ENCODE data around the gene TMEM271.
"Not testable (repeated sequence)": the region's sequence is repeated elsewhere in the genome, so short reads cannot be mapped to it uniquely, and the experiment has no call there.

The TMEM271 gene

DNA sequence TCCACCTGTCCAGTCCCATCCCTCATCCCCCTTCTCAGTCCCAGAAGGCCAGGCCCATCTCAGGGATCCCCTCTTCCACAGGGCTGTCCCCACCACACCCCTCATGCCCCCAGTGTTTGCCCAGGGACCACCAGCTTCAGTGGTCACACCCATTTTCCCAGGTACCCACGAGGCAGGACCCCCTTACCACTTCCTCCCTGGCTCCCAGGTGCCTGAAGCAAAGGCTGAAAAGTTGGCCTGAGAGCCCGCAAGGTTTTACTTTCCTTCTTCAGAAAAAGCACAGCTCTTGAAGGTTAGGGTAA is 7.8 kb downstream of the TMEM271 start:
- no peaks in the 10 kb centered on the region for H3K4me1 ChIP-seq (ENCODE audit: insufficient read depth, low read length)
- peaks cover 3% of the 10 kb centered on the region; the same call in 1 of the 2 replicates for H3K9me3 ChIP-seq (ENCODE audit: control insufficient read depth, insufficient read depth, low read length)
- no peaks in the 10 kb centered on the region for H3K36me3 ChIP-seq (ENCODE audit: insufficient read depth, low read length)
- H3K9ac ChIP-seq (ENCODE audit: low read depth, low read length), result no peak overlapping the region

DNA sequence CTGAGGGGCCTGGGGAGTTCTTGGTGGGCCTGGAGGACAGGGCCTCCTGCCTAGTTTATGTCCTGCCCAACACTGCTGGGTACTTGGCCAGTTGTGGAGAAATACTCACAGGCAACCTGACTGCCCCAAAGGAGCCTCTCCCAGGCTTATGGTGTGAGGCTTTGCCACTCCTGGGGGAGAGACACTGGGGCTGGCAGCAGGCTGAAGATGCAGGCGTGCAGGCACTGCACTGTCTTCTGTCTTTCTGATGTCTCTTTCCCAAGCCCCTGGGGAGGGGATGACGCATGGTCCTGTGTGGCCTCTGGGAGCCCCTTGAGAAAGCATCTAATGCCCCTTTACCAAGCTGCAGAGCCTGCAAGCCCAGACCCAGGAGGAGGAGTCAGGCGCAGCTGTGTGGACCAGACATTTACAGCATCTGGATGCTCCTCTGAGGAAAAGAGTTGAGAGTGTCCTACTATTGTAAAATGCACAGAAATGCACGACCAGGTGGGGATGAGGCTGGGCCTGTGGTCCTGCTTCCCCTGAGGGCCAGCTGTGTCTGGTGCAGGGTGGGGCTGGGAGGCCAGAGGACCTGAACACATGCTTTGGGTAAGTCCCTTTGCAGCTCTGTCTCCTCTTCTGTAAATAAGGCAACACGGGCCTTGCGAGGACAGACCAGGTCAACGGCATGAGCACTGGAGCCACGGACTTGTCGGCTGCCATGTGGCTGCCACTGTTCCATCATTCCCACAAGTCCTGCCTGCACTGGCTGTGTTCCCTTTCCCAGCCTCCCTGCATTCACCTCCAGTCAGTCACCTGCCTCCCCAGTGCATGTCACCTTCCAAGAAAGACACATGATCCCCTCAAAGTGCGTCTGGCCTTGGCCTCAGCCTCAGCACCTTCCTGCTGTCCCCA is 8.4 kb downstream of the TMEM271 start:
- Histone ChIP-seq H3K4me1 (ENCODE audit: insufficient read depth, low read length) (no peaks in the 10 kb centered on the region), H3K9ac (ENCODE audit: low read depth, low read length) (no peak overlapping the region), H3K36me3 (ENCODE audit: insufficient read depth, low read length) (no peaks in the 10 kb centered on the region), H3K9me3 (ENCODE audit: control insufficient read depth, insufficient read depth, low read length) (peaks cover 3% of the 10 kb centered on the region; the same call in 1 of the 2 replicates)

DNA sequence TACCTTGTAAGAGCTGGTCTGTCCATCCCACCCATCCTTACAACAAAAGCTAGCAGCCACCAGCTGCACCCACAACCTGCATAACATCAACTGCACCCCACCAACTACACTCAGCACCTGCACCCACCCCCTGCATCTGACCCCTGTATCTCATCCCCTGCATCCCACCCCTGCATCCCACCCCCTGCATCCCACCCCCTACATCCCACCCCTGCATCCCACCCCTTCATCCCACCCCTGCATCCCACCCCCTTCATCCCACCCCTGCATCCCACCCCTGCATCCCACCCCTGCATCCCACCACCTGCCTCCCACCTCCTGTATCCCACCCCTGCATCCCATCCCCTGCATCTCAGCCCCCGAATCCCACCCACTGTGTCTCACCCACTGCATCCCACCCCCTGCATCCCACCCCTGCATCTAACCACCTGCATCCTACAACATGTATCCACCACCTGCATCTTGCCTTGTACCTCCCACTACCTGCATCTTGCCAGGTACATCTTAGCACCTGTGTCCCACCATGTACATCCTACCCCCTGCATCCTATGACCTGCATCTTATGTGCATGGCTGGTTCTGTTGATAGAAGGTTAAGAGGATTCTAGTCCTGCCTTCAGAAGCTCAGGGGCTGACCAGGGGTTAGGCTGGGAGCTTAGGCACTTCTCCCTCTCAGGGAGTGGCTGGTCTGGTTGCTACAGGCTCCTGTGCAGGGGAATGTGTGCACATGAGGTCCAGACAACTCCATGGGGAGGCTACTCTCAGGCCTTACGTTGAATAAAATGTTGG is 9.4 kb downstream of the TMEM271 start:
- H3K36me3 ChIP-seq (ENCODE audit: insufficient read depth, low read length), result no peaks in the 10 kb centered on the region
- H3K4me1 ChIP-seq (ENCODE audit: insufficient read depth, low read length), result no peaks in the 10 kb centered on the region
- no peak overlapping the region for H3K9ac ChIP-seq (ENCODE audit: low read depth, low read length)
- H3K9me3 ChIP-seq (ENCODE audit: control insufficient read depth, insufficient read depth, low read length), result peaks cover 3% of the 10 kb centered on the region; the same call in 1 of the 2 replicates

DNA sequence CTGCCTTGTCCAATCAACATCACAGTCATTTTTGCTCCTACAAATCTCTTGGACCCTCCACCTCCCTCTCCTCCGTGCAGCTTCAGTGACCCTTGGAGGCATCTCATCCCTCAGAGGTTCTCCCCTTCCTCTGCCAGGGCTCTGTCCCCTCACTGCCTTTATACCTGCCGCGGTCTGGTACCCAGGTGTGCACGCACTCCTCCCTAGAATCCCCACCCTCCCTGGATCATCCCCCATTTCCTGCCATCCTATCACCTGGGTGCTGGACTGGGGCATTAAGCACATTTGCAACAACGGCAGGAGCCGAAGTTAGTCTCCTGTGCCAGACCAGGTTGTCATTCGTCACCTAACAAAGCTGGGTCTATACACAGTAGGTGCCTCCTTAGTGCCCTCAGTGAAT is 10.1 kb downstream of the TMEM271 start:
- no peak overlapping the region for H3K9ac ChIP-seq (ENCODE audit: low read depth, low read length)
- no peaks in the 10 kb centered on the region for H3K36me3 ChIP-seq (ENCODE audit: insufficient read depth, low read length)
- peaks cover 3% of the 10 kb centered on the region; the same call in 1 of the 2 replicates for H3K9me3 ChIP-seq (ENCODE audit: control insufficient read depth, insufficient read depth, low read length)
- no peaks in the 10 kb centered on the region for H3K4me1 ChIP-seq (ENCODE audit: insufficient read depth, low read length)

DNA sequence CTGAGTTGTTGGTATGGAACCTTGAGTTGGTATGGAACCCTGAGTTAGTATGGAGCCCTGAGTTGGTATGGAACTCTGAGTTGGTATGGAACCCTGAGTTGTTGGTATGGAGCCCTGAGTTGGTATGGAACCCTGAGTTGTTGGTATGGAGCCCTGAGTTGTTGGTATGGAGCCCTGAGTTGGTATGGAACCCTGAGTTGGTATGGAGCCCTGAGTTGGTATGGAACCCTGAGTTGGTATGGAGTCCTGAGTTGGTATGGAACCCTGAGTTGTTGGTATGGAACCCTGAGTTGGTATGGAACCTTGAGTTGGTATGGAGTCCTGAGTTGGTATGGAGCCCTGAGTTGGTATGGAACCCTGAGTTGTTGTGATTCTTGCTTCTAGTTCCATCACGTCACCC is 10.5 kb downstream of the TMEM271 start:
- not testable (repeated sequence) for H3K36me3 ChIP-seq (ENCODE audit: insufficient read depth, low read length); H3K9me3 ChIP-seq (ENCODE audit: control insufficient read depth, insufficient read depth, low read length); H3K4me1 ChIP-seq (ENCODE audit: insufficient read depth, low read length); H3K9ac ChIP-seq (ENCODE audit: low read depth, low read length)

DNA sequence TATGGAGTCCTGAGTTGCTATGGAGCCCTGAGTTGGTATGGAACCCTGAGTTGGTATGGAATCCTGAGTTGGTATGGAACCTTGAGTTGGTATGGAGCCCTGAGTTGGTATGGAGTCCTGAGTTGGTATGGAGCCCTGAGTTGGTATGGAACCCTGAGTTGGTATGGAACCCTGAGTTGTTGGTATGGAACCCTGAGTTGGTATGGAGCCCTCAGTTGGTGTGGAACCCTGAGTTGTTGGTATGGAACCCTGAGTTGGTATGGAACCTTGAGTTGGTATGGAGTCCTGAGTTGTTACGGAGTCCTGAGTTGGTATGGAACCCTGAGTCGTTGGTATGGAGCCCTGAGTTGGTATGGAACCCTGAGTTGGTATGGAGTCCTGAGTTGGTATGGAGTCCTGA is 13.6 kb downstream of the TMEM271 start:
- H3K9ac ChIP-seq (ENCODE audit: low read depth, low read length); H3K9me3 ChIP-seq (ENCODE audit: control insufficient read depth, insufficient read depth, low read length); H3K4me1 ChIP-seq (ENCODE audit: insufficient read depth, low read length); H3K36me3 ChIP-seq (ENCODE audit: insufficient read depth, low read length): not testable (repeated sequence)

DNA sequence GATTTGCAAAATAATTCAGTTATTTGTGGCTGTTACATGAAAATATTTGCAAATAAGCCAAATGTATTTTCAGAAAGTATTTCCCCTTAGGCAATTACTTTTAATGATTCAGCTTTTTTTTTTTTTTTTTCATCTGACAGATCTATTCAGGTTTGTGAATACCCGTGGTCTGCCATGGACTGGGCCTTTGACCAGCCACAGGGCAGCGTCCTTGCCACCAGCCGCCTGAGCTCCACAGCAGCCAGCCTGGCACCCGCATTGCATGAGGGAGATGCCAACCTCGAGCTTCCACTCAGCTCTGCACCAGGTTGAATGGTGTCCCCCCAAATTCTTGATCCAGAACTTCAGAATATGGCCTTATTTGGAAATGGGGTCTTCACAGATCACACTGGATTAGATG is 14.7 kb downstream of the TMEM271 start:
- Histone ChIP-seq H3K4me1 (ENCODE audit: insufficient read depth, low read length) (no peaks in the 10 kb centered on the region), H3K9me3 (ENCODE audit: control insufficient read depth, insufficient read depth, low read length) (peaks cover 3% of the 10 kb centered on the region; the same call in 1 of the 2 replicates), H3K36me3 (ENCODE audit: insufficient read depth, low read length) (no peaks in the 10 kb centered on the region), H3K9ac (ENCODE audit: low read depth, low read length) (no peak overlapping the region)

DNA sequence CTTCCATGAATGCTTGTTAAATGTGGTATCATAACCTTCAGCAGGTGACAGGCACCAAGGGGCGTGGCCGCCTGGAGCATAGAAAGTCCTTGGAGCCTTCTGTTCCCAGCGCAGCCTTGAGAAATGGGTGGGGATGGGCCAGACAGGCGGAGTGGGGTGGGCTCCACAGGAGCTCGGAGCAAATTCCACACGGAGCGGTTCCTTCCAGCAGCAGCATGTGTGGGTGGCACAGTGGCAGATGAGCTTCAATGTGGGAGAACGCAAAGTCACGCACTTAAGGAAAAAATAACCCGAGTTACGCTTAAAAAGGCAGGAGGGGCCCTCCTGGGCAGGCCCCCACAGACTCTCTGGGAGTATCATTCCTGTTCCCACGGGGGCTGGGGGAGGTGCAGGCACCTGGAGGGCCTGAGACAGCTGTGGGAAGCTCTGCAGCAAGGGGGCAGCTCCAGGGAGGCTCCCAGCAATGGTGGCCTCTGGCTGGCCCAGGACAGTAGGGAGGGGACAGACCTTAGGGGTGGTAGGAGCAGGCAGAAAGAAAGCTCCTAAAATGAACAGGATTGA is 15.3 kb downstream of the TMEM271 start:
- H3K4me1 ChIP-seq (ENCODE audit: insufficient read depth, low read length), result no peaks in the 10 kb centered on the region
- H3K9ac ChIP-seq (ENCODE audit: low read depth, low read length), result no peak overlapping the region
- no peaks in the 10 kb centered on the region for H3K9me3 ChIP-seq (ENCODE audit: control insufficient read depth, insufficient read depth, low read length)
- no peaks in the 10 kb centered on the region for H3K36me3 ChIP-seq (ENCODE audit: insufficient read depth, low read length)

DNA sequence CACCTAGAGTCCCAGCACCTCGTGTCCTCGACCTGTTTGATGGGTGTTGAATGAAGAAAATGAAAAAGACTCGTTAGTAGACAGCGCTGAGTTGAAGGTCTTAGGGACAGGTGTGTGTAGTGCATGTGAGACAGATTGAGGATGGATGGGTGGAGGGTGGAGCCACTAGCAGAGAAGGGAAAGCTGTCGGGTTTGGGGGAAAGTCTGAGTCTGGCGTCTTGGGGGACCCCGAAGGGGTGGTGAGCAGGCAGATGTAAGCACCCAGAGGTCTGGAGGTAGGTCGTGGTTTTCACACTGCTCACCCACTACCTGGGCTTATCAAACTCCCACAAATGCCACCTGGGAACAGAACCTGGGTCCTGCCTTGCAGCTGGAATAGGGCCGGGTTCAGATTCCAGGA is 16.0 kb downstream of the TMEM271 start:
- Histone ChIP-seq H3K4me1 (ENCODE audit: insufficient read depth, low read length) (no peaks in the 10 kb centered on the region), H3K36me3 (ENCODE audit: insufficient read depth, low read length) (no peaks in the 10 kb centered on the region), H3K9ac (ENCODE audit: low read depth, low read length) (no peak overlapping the region), H3K9me3 (ENCODE audit: control insufficient read depth, insufficient read depth, low read length) (no peaks in the 10 kb centered on the region)

DNA sequence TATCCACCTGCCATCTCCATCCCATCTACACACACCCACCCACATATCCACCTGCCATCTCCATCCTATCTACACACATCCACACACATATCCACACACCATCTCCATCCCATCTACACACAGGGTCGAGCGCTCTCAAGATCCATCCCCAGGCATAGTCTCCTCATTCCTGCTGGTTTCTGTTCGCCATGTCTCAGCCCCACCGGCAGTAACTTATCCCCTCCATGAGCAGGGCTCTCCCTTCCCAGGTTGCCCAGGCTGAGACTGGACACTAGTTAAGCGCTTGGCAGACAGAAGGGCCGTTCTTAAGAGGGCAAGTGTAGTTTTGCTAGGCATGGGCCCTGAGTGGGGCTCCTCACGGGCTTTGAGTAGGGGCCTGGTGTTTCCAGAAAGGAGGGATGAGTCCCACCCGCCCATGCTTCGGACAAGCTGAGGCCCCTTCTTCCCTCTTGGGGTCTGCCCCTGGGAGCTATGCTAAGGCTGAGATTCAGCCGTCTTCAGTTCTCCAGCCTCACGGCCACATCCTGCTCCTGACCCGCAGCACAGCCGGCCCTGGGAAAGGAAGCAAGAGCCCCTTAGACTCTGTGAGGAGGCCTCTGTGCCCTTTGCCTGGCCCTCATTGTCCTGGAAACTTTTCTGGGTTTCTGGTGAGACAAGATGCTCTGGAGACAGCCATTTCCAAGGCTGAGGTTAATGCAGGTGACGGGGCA is 20.4 kb downstream of the TMEM271 start:
- H3K9me3 ChIP-seq (ENCODE audit: control insufficient read depth, insufficient read depth, low read length), result no peaks in the 10 kb centered on the region
- H3K4me1 ChIP-seq (ENCODE audit: insufficient read depth, low read length), result no peaks in the 10 kb centered on the region
- H3K9ac ChIP-seq (ENCODE audit: low read depth, low read length), result no peak overlapping the region
- no peaks in the 10 kb centered on the region for H3K36me3 ChIP-seq (ENCODE audit: insufficient read depth, low read length)

DNA sequence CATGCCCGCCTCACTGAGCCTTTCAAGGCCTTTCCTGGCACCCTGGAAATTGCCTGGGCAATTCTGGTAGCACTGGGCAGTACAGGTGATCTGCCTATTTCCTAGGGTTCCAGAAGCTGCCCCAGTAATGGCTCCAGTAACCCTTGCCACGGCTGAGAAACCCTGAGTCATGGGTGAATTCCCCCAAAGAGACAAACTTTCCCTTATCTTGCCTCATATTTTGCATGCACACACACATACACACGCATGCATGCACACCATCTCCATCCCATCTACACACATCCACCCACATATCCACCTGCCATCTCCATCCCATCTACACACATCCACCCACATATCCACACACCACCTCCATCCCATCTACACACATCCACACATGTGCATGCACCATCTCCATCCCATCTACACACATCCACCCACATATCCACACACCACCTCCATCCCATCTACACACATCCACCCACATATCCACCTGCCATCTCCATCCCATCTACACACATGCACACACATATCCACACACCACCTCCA is 21.2 kb downstream of the TMEM271 start:
- H3K36me3 ChIP-seq (ENCODE audit: insufficient read depth, low read length); H3K4me1 ChIP-seq (ENCODE audit: insufficient read depth, low read length); H3K9me3 ChIP-seq (ENCODE audit: control insufficient read depth, insufficient read depth, low read length); H3K9ac ChIP-seq (ENCODE audit: low read depth, low read length): not testable (repeated sequence)

DNA sequence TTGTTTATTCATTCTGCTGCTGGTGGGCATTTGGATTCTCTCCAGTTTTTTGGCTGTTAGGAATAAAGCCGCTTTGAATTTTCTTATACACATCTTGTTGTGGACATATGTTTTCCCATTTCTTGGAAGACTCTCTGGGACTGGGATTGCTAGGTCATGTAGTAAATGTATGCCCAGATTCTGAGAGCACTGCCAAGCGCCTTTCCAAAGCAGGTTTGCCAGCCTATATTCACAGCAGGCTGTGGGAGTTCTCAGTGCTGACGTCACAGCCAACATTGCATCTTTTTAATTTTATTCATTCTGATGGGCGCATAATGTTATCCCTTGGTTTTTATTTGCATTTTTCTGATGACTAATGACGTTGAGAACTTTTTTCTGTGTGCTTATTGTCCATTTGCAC is 24.1 kb downstream of the TMEM271 start:
- Histone ChIP-seq H3K4me1 (ENCODE audit: insufficient read depth, low read length) (0 out of 2 replicates have a peak, but pooled peaks cover 5% of the 10 kb centered on the region), H3K9ac (ENCODE audit: low read depth, low read length) (no peak overlapping the region), H3K36me3 (ENCODE audit: insufficient read depth, low read length) (no peaks in the 10 kb centered on the region), H3K9me3 (ENCODE audit: control insufficient read depth, insufficient read depth, low read length) (no peaks in the 10 kb centered on the region)

DNA sequence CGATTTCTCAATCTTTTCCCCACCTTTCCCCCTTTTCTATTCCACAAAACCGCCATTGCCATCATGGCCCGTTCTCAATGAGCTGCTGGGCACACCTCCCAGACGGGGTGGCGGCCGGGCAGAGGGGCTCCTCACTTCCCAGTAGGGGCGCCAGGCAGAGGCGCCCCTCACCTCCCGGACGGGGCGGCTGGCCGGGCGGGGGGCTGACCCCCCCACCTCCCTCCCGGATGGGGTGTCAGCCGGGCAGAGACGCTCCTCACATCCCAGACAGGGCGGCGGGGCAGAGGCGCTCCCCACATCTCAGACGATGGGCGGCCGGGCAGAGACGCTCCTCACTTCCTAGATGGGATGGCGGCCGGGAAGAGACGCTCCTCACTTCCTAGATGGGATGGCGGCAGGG is 25.8 kb downstream of the TMEM271 start:
- H3K9ac ChIP-seq (ENCODE audit: low read depth, low read length); H3K36me3 ChIP-seq (ENCODE audit: insufficient read depth, low read length); H3K4me1 ChIP-seq (ENCODE audit: insufficient read depth, low read length); H3K9me3 ChIP-seq (ENCODE audit: control insufficient read depth, insufficient read depth, low read length): not testable (repeated sequence)

DNA sequence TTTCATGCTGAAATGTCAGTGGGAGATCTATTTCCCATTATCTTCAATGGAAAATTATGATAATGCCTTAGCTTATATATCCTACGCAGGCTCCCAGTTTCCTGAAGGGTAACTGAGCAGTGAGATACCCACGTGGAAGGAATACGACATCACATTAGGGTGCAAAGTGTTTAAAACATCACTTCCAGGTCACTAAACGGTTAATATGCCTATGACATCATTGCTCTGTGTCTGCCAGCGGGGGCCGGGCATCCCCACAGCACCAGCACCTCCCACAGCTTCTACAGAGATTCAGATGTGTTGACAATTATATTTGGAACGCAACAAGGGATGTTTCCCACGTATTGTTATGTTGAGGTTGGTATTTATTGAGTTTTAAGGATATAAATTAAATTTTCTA is 27.1 kb downstream of the TMEM271 start:
- Histone ChIP-seq H3K9me3 (ENCODE audit: control insufficient read depth, insufficient read depth, low read length) (no peaks in the 10 kb centered on the region), H3K4me1 (ENCODE audit: insufficient read depth, low read length) (0 out of 2 replicates have a peak, but pooled peaks cover 5% of the 10 kb centered on the region), H3K9ac (ENCODE audit: low read depth, low read length) (no peak overlapping the region), H3K36me3 (ENCODE audit: insufficient read depth, low read length) (no peaks in the 10 kb centered on the region)
